A673 (cell line): ENCODE results near the gene HSDL1. TPM values are rescaled to one million over a fixed set of nuclear protein-coding genes. Genes with fewer than 3 reads are reported as not detected.

Experiments used
- BruUV-seq: library from RNA; stranded (reverse); fragments of 400-500 nt; replicated peaks from 2 replicates; lab custom pipeline; 2021; lab: Mats Ljungman, UMichigan
- CTCF ChIA-PET: fragments of 300-600 bp; sonication (Branson Sonifier 250); formaldehyde crosslinking; loops from one replicate; lab custom pipeline; 2022; ENCODE audit warnings: antibody characterized with exemption; lab: Charles Lee
- POLR2A ChIA-PET: fragments of 300-600 bp; sonication (Branson Sonifier 250); formaldehyde crosslinking; loops from one replicate; lab custom pipeline; 2022; ENCODE audit warnings: antibody characterized with exemption; ENCODE audit not compliant: low non-redundant PET; lab: Charles Lee
- DNase-seq: peaks from one replicate; pipeline ENCODE4 v3.0.0-alpha.2; 2015; ENCODE audit warnings: low spot score
- H3K27ac ChIP-seq: fragments of 200-600 bp; sonication (generic); 2 replicates; pipeline ENCODE4 v1.5.1; 2016; ENCODE audit warnings: mixed run types, low read depth, mild to moderate bottlenecking, mixed read lengths, antibody characterized with exemption, low read length; ENCODE audit not compliant: poor library complexity, severe bottlenecking
- H3K27me3 ChIP-seq: fragments of 200-600 bp; sonication (generic); replicated peaks from 2 replicates; pipeline ENCODE4 v1.6.1; 2017; ENCODE audit warnings: mixed run types, low read depth, mild to moderate bottlenecking, mixed read lengths, antibody characterized with exemption, low read length; ENCODE audit not compliant: insufficient read depth, poor library complexity
- H3K36me3 ChIP-seq: fragments of 200-600 bp; sonication (generic); 2 replicates; pipeline ENCODE4 v1.6.1; 2016; ENCODE audit warnings: mixed run types, mild to moderate bottlenecking, mixed read lengths, antibody characterized with exemption, low read length; ENCODE audit not compliant: insufficient read depth, poor library complexity, severe bottlenecking
- H3K4me1 ChIP-seq: fragments of 200-600 bp; sonication (generic); 2 replicates; pipeline ENCODE4 v1.6.1; 2017; ENCODE audit warnings: mixed run types, mild to moderate bottlenecking, mixed read lengths, antibody characterized with exemption, low read length; ENCODE audit not compliant: insufficient read depth, poor library complexity, severe bottlenecking
- H3K4me3 ChIP-seq: fragments of 200-600 bp; sonication (generic); 2 replicates; pipeline ENCODE4 v1.5.1; 2016; ENCODE audit warnings: low read depth, mixed run types, mild to moderate bottlenecking, mixed read lengths, low read length; ENCODE audit not compliant: poor library complexity, severe bottlenecking
- H3K9me3 ChIP-seq: fragments of 200-600 bp; sonication (generic); 2 replicates; pipeline ENCODE4 v1.6.1; 2016; ENCODE audit warnings: mixed run types, low read depth, mild to moderate bottlenecking, mixed read lengths, antibody characterized with exemption, low read length; ENCODE audit not compliant: poor library complexity, severe bottlenecking
- CTCF ChIP-seq: fragments of 300-800, 200-600 bp; sonication (generic); conservative IDR thresholded peaks from 2 replicates; pipeline ENCODE4 v1.5.1; 2017; ENCODE audit warnings: low read depth, mild to moderate bottlenecking, antibody characterized with exemption, low read length, moderate library complexity, mixed read lengths
- EZH2 ChIP-seq: fragments of 200-600 bp; sonication (generic); IDR thresholded peaks from 2 replicates; pipeline ENCODE4 v1.6.1; 2017; ENCODE audit warnings: borderline replicate concordance, low read depth, mild to moderate bottlenecking, mixed read lengths, antibody characterized with exemption, low read length; ENCODE audit not compliant: poor library complexity, severe bottlenecking
- intact Hi-C: fragments of 100-400 bp; cut with micrococcal nuclease; formaldehyde crosslinking; loops from one replicate; pipeline ENCODE4 v1.10.0; 2022; ENCODE audit not compliant: unreplicated experiment
- total RNA-seq: library from RNA; stranded (reverse); gene quantifications from 2 replicates; pipeline ENCODE4 v1.2.3, GENCODE V29; 2021

HSDL1 gene
- total RNA-seq, 1 experiment from 2014 or later: 45.6 TPM

GRCh38 chr16:84180519-84181140, 35.7 kb upstream of the HSDL1 start:
- no peak overlapping the region for H3K27ac ChIP-seq
- no peaks in the 10 kb centered on the region for H3K4me1 ChIP-seq
- ChIA-PET POLR2A (no interaction called here), CTCF (no interaction called here)
- TF ChIP-seq EZH2 (no peak), CTCF (no peak)
- intact Hi-C loops: no loop called here
- DNase-seq: no peak
- peaks cover 14% of the 10 kb centered on the region for H3K36me3 ChIP-seq
- no peak overlapping the region for H3K4me3 ChIP-seq
- no TSS peak for BruUV-seq
- no peaks in the 10 kb centered on the region for H3K27me3 ChIP-seq
- no peaks in the 10 kb centered on the region for H3K9me3 ChIP-seq

- Histone ChIP-seq H3K27me3 (no peaks in the 10 kb centered on the region), H3K9me3 (no peaks in the 10 kb centered on the region), H3K27ac (no peak overlapping the region), H3K36me3 (peaks cover 14% of the 10 kb centered on the region), H3K4me3 (no peak overlapping the region), H3K4me1 (no peaks in the 10 kb centered on the region)
- no TSS peak for BruUV-seq
- TF ChIP-seq EZH2 (no peak), CTCF (no peak)
- no peak for DNase-seq
- ChIA-PET POLR2A (no interaction called here), CTCF (no interaction called here)
- intact Hi-C loops: loop anchor here (5.0 kb wide), 1 partner anchor 92 kb away; no protein-coding TSS in a partner anchor
Measured at GRCh38 chr16:84179612-84180320, 34.8 kb upstream of the HSDL1 start.

GRCh38 chr16:84178892-84179611, 34.1 kb upstream of the HSDL1 start:
- Histone ChIP-seq H3K27ac (no peak overlapping the region), H3K4me3 (no peak overlapping the region), H3K27me3 (no peaks in the 10 kb centered on the region), H3K36me3 (peaks cover 14% of the 10 kb centered on the region), H3K9me3 (no peaks in the 10 kb centered on the region), H3K4me1 (no peaks in the 10 kb centered on the region)
- TF ChIP-seq EZH2: no peak
- no peak for TF ChIP-seq CTCF
- ChIA-PET POLR2A (no interaction called here), CTCF (no interaction called here)
- no peak for DNase-seq
- no TSS peak for BruUV-seq
- intact Hi-C loops: loop anchor here (5.0 kb wide), 1 partner anchor 92 kb away; no protein-coding TSS in a partner anchor
